Hypothalamus (tissue), 51 donors: ENCODE results near the gene SLC45A1.
"Not testable (repeated sequence)": the region's sequence is repeated elsewhere in the genome, so short reads cannot be mapped to it uniquely, and the experiment has no call there.

ENCODE experiments used
- DNase-seq, 51 donors: peaks; one replicate each; lab custom pipeline; 2025; lab: John Stamatoyannopoulos, UW

SLC45A1 gene

DNA sequence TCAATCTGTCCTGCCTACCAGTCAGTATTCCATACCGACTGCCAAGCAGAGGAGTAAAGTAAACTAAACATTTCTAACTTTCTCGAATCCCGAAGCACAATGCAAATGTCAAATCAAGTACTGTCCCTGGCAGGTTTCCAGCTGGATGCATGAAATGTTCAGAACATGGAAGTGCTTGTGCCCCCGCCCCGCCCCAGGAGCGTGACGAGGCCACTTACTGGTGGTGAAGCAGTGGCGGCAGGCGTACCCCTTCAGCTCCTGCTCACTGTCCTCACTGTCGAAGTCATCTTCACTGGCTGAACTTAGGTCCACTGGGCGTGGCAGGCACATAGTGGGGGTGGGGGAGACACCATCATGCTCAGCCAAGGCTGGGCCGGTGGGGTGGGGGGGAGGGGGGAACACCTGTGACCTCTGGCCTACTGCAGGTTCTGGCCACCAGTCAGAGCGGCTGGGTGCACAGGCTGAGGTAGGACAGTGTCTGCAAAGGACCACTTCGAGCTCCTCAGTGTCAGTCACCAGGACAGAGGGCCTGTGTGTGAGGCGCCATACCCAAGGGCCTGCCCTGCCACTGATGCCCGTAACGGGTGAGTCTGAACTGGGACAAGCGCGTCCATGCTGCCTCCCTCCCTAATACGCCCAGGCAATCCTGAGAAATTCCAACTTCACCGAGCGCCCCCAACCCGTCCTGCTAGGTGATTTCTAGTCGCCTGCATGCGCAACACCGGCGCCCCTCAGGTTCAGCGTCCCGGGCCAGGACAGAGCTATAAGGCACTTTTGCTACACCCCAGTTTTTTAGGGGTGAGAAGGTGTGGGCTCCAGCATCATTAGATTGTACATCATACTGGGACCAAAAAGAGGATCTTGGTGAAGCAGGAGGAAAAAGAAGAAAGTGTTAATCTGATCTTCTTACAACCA is 46.9 kb downstream of the SLC45A1 start:
- no peak for DNase-seq

DNA sequence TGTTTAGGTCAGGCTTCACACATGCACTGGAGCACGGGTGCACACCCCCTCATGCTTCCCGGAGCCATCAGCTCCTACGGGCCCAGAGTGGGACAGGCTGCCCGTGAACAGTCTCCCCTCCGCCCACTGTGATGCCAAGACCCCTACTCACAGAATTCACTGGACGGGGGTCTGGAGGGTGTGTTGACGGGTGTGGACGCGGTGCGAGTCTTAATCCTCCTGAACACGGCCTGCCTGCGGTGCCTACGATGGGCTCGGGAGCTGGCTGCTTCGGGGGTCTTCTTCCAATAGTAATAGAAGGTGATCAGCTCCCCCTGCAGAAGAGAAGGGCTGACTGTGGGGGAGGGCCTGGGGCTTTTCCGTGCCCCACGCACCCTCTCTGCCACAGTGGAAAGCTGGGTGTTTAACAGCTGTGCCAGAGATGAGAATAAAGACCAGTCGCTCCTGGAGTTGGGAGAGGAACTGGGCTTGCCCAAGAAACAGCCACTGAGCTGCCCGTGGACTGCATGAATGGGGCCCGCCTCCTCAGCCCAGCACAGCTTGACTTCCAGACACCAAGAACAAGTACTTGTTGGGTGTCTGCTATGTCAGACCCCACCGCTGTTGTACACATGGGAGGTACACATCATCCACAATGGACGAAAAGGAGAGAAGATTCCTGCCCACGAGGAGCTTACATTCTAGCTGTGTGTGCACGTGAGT is 47.9 kb downstream of the SLC45A1 start:
- no peak for DNase-seq

DNA sequence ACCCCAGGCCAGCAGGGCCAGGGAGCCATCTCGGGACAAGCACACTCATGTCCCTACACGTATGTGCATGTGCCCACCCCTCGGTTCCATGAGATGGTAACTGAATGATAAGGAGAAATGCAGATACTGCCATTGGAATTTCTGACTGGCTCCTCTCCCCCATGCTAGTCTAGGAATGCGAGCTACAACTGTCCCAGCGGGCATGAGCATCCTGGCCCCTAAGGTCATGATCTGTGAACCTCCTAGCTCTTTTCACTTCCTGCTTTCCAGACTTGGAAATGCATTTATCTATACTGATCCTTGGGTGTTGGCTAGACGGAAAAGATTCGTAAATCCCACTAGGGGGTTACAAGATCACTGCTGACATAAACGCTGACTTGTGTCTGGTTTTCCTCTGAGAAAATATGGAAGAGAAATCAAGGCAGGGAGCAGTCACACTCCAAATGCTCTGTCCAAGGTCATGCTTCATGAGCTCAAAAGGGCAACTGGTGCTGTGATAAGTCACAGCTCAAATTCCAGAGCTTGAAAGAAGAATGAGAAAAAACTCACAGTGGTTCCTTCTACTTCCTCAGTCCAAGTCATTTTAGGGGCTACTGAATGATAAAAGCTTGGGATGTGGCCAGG is 49.8 kb downstream of the SLC45A1 start:
- no peak for DNase-seq

DNA sequence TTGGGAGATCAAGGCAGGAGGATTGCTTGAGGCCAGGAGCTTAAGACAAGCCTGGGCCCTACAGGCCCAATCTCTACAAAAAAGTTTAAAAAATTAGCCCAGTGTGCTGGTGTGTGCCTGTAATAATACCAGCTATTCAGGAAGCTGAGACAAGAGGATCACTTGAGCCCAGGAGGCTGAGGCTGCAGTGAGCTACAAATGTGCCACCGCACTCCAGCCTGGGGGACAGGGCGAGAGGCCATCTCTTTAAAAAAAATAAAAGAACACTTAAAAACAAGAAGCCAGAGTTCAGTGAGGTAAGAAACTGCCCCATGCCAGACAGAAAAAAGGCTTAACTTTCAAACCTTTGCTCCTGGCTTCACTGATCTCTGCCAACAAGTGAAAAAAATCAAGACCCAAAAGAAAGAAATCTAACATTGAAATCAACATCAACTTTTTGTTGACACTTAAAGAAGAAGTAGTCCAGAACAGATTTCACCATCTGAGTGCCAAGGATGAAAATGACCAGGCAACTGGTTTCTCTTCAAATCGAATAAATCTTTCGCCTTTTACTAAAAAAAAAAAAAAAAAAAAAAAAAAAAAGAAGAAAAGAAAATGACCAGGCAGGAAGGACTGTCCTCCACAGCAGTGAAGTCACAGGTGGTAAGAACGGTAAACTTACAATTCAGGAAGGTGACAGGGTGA is 51.2 kb downstream of the SLC45A1 start:
- DNase-seq, result peak in 1 of 51 donors; percentile 28

DNA sequence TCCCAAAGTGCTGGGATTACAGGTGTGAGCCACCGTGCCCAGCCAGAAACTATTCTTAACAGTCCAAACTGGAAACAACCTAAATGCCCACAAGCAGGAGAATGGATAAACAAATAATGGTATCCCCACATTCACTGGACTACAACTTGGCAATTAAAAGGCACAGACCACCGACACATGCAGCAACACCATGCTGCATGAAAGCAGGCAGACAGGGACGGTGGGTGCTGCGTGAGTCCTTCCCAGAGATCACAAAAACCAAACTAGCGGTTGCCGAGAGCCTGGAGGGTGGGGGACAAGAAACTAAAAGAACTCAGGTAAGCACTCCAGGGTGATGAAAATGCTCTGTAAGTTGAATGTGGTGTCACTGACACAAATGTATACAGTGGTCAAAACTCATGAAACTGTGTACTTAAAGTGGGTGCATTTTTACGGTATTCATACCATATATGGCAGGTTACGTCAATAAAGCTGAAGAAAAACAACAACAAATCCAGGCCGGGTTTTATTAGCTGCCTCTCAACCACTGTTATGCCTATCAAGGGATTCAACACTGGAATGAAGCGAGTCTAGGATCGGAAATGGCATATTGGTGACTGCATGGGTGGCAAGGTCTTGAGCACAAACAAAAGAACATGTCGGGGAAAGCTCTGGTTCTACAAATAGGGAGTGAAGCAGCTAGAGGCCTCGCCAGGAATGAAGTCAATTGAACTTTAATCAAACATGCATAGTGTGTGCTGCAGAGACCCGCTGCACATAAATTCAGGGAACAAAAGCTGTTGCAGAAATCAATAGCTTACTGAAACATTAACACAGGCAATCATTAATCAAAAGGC is 52.4 kb downstream of the SLC45A1 start:
- DNase-seq, result peak in 2 of 51 donors; percentile 36 to 75

DNA sequence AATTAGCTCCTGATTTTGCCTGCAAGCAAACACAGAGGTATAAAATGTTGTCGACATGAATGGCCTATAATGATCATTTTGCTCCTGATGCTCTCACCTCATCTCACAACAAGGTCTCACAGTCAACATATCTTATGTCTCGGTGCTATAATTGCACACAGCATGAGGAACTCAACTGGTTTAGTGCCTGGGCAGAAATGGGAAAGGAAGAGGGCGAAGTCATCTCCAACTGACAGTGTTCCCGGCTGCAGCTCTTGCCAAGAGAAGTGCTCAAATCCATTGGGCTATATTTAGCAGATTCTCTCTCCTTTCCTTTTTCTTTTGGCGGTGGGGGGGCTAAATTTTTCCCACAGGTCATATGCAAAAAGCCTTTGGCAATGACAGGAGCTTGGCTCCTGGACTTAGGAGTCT is 53.0 kb downstream of the SLC45A1 start:
- peak in 5 of 51 donors; percentile 23 to 75 (median 31) for DNase-seq

DNA sequence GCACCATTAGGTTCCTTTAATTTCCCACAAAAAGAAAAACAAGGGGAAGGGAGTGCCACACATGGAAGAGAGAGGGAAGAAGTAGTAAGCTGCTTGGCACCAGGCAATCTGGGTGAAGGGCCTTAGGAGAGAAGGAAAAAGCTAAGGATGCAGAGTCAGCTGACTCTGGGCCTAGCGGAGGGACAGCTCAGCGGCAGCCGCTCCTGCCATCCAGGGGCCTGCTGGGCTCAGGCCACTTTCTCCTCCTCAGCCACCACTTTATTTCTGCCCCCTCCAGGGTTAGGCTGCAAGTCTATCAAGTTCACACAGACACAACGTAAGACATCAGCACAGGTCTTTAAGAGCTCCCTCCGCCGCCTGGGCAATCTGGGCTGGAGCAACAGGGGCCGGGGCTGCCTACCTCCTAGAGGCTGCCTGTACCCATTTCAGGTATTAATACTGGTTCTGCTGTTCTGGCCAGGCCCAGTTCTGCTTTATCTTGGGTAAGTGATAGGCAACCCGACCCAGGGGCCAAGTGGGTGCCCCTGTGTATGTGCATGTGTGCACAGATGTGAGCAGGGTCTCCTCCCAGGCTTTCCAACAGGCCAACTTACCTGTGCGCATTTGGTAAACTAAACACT is 53.6 kb downstream of the SLC45A1 start:
- peak in 6 of 51 donors; percentile 26 to 33 (median 29) for DNase-seq

DNA sequence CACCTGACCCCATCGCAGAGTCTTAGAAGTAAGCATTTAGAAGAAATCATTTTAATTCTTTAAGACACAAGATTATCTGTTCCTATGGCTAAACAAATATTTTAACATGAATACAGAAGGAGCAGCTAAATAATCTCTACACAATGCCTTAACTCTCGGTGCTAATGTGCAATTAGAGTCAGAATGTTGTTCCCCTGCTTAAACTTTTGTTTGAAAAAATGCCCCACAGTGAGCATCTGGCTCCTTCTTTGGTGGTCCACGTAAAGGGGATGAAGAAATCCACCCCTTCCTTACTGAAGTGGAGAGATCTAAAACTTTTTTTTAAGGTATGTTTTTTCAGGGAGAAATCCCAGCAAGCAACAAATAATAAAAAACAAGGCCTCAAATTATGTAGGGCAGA is 55.2 kb downstream of the SLC45A1 start:
- no peak for DNase-seq

DNA sequence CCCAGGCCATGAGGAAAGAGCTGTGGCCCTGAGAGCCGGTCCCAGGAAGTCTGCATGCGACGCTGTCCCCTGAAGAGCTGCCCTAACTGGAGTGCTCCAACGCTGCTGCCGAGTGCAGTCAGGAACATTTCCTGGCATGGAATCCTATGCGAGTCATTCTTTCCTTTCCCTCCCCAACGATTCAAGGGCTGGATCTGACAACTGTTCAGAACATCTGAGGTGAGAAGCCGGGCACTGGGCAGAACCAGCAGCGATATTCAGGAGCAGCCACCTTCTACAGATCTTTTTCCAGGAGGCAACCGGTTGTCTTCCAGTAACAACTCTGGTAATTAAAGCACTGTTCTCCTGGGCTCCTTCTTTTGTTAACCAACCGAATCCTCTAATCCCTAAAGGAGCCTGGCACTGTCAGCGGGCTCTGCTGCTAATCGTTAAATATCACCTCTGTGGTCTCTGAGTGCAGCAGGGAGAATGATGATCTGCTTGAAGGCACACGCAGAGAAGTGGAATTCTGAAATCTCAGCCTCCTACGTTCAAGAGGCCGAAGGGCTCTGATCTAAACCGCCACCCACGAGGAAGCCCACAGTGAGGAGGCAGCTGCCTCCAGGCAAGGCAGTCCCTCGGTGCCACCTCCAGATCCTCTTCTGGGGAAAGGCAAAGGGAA is 55.8 kb downstream of the SLC45A1 start:
- peak in 24 of 51 donors; percentile 27 to 76 (median 50) for DNase-seq

DNA sequence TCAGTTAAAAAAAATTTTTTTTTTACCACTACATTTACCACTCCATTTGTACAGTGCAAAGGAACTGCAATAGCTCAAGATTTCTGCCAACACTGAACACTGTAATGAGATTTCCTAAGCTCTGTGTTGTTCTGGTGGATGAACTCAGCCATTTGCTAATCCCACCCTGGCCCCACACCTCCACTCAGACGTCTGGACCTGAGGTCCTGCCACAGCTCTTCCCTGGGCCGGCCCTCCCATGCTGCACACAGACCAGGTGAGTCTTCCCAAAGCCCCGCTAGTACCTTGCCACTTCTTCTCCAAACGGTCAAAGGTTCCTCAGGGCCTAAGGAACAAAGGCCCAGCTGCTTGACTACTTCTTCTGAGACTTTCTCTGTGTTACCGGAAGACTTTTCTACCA is 56.4 kb downstream of the SLC45A1 start:
- no peak for DNase-seq

DNA sequence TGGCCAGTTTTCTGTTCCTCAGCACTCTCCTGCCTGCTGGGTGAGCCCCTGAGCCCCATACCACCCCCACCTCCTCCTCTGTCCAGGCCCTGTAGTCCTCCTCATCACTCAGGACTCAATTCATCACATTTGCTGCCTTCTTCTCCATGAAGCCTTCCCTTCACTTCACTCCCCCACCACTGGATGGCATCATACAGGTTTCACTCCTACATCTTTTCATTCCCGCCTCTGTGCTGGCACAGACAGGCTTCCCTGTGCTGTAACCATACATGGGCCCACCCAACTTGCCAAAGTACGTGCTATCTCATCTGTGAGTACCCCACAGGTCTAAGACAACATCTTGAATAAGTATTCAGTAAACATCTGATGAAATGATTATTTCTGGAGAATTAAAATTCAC is 56.9 kb downstream of the SLC45A1 start:
- no peak for DNase-seq

DNA sequence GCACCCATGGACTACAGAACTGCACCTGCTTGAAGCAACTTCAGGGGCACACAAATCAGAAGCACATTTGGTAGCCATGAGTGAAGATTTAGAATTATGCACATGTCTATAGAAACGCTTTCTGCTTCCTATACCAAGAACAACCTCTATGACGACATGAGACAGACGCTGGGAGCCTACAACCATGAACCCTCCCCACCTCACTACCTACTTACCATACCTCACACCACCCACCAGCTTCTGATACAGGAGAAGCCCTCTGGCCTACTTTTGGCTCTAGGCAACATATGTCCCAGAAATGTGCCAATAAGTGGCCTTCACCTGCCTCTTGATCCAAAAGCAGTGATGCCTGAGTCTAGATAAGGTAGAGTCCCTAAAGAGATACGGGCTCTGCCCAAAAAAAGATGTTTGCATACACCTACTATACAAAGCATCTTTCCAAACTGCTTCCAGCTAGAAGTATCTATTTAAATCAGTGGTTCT is 58.5 kb downstream of the SLC45A1 start:
- DNase-seq, result no peak

DNA sequence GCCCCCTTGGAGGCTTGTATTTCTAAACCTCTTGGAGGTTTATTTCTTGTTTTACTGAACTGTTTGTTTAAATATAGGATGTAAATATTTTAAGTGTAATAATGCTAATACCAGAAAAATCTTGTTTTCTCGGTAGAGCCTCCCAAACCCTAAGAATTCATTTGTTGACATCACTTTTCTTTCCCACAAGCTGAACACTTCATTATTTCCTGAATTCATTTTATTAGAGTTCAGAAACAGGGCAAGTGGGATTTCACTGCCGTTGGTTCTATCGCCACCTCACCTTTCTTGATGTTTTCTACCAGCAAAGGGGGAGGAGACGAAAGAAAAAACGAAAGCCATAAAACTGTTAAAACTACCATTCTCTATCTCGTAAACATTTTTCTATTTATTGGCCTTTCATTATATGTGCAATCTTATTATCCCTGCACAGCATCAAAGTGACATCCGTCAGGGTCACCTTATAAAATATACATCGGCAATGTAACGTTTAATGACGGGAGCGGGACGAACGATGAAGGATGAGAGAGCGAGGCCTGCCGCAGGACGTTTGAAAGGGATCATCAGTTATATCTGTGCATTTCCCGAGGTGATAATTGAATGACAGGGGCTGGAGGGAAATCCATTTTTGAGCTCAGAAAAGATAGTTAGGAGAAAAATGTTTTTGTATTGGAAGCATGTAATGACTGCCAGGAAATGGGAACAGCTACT is 59.5 kb downstream of the SLC45A1 start:
- DNase-seq, result no peak

DNA sequence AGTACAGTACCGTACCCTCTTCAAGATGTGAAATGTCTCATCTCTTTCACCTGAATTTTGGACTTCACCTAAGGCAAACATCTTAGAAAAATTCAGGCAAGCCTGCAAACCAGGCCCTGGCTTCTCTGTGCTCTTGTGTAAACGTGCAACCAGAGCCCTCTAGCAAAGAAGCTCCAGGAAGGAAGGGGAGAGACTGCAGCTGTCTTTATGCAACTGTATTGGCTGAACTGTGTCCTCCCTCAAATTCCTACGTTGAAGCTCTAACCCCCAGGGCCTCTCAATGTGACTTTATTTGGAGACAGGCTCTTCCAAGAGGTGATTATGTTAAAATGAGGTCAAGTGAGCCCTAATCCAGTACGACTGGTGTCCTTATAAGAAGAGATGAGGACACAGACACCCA is 60.3 kb downstream of the SLC45A1 start:
- no peak for DNase-seq

DNA sequence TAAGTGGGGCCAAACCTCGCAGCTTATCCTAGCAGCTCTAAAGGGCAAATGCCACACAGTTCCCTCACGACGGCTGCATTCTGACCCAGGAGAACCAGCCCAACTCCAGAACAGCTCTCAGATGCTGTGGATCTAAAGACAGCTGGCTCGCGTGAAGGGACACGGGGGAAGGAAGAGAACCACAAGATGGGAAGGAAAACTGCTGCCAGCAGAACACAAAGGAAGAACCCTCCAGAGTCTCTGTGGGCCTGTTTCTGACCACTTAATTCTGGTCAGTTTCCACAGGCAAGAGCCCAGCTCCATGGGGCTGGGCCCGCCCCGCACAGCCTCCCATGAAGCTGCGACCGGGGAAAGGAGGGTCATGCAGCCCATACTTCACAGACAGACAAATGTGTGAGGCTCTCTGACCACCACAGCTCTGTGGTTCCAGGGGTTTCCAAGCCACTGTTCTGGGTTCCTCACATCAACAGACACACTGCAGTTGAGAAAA is 61.1 kb downstream of the SLC45A1 start:
- peak in 1 of 51 donors; percentile 21 for DNase-seq

DNA sequence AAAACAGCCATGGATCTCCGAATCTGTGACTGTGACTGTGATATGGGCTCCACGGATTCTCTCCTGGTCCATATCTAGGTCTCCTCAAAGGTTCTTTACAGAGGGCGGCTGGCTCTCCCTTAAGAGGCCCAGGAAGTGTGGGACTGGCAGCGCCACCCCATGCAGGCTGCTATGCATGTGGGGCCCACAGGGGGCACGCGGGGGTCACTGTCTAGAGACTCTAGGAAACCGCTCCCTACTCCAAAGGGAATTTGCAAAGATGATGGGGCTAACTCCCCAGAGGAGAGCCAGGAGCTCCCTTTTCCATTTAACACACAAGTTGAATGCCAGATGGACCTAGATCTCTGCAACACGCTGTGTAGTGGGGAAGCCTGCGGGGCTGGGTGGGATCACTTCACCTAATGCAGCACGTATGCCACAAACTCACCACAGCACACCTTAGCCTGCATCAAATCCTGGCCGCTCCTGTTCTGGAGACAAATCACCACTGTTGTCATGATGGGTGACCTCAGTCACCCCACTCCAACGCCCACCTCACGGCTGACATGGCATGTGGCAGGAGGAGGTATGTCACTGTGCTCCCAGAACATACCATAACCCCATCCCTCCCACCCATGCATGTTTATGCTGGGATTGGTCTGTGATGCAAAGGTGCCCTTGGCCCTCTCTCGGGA is 61.7 kb downstream of the SLC45A1 start:
- DNase-seq, result no peak

DNA sequence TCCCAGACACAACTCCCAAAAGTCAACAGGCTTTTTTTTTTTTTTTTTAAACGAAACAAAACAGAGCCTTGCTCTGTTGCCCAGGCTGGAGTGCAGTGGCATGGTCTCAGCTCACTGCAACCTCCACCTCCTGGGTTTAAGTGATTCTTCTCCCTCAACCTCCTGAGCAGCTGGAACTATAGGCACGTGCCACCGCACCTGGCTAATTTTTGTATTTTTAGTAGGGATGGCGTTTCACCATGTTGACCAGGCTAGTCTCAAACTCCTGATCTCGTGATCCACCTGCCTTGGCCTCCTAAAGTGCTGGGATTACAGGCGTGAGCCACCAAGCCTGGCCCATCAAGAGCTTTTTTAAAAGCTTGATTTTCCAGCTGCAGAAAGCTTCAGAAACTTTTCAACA is 62.4 kb downstream of the SLC45A1 start:
- DNase-seq, result not testable (repeated sequence)
